Fibroblast of skin of left biceps (primary cell): ENCODE measurements around the gene OR5AP2.
"Not testable (repeated sequence)": the region's sequence is repeated elsewhere in the genome, so short reads cannot be mapped to it uniquely, and the experiment has no call there.

ENCODE experiments used
- DNase-seq, 2 experiments: peaks; one replicate each; pipeline ENCODE4 v3.0.0-alpha.2; 2013; ENCODE audit warnings: low read depth in 2 of 2

Gene OR5AP2

DNA sequence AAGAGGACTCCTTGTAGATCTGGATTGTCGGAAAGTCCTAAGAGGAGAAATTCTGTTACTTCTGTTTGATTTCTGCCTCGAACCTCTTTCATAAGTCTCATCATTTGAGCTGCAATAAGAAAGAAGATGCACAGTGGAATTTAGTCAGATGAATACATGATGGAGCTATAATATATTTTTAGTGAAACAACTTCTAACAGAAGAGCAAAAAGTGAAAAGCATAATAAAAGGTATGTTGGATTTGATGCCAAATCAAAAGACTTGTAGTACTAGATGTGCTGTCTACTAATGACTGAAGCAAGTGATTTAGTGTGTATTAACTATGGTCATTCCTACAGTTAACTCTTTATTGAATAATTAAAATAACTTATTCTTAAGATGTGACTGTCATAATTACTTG lies at the start of gene OR5AP2:
Gene OR5AP2, minus strand, starts transcription at position 101 of the 400 bp plus-strand sequence. Its CDS starts 0 bp downstream, at position 101.
- no peak for DNase-seq

DNA sequence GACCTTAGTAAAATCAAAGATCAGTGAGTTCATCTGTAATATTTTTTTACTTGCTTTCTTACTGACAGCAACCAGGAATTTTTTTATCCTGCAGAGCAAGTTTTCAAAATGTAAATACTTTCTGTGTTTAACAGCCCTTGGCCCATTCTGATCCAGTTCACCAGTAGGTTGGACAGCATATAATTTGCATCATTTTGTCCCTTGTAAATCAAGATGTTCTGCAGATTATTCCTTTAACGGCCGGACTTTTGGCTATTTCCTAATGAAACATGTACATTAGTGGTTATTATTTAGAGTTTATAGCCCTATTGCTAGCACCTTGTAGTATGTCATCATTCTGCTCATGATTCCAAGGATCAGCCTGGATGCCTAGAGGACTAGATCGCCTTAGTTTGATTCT lies 48.9 kb upstream of the OR5AP2 start:
- DNase-seq: not testable (repeated sequence)

DNA sequence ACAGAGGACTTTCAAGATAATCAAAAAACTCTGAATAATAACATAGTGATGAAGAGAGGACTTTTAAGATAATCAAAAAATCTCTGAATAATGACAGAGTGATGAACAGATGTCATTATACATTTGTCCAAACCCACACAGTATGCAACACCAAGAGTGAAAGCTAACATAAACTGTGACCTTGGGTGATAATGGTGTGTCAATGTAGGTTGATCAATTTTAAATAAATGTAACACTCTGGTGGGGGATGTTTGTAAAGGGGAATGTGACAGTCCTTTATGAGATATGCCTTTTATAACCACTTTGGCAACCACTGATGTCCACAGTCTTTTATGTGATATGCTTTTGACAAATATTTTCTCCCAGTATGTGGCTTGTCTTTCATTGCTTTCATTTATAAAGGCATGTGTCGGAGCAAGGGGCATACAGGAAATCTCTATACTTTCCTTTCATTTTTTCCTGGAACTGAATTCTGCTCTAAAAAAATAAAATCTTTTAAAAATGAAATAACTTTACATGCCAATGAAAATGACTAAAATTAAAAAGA lies 46.4 kb upstream of the OR5AP2 start:
- DNase-seq: no peak

DNA sequence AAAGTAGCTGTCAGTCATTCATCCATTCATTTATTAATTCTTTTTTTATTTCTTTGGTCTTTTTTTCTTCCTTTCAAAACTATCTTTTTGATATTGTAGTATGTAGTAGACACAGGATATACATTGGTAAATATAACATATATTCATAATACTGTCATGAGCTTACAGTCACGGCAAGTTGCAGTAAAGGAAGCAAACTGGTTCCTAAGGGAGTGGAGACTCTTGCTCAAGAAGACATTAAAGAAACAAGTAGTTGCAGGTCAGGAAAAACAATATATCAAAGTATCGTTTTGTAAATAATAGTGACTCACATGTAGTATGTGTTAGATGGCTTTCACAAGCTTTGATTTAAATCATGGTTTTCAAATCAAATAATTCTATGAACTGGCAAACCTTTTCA lies 28.7 kb upstream of the OR5AP2 start:
- no peak for DNase-seq

DNA sequence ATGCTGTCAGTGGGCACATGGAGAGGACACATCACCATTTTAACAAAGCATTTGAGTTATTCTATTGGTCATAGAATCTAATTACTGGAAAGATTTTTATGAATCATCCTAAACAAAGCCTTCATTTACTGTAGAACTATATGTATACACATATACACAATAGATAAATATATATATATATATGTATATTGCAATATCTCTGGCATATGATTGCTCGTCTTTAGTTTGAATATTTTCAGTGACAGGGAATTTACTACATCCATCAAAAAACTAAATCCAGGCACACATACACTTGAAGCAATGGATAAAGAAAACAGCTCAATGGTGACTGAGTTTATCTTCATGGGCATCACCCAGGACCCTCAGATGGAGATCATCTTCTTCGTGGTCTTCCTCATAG lies 21.1 kb upstream of the OR5AP2 start, which contains the start of gene OR5AR1:
Gene OR5AR1, plus strand, starts transcription at position 301 of the 400 bp plus-strand sequence. Its CDS starts 0 bp downstream, at position 301.
- no peak for DNase-seq

DNA sequence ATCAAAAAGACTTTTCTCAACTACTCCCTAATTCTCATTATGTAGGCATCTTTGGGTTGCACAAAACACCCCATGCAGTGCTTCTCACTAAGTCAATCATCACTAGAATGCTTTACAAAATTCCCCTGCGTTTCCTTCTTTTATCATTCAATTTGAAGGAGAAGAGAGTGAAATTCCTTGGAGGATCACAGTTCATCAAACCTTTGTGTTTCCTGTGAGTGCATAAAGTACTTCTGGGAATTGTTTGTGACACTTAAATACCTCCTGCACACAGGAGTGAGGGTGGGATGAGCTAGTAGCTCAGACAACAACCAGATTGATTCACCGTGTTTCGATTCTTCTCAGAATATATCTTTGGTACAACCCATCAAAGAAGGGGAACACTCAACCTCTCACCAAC lies 17.5 kb upstream of the OR5AP2 start:
- DNase-seq: no peak

DNA sequence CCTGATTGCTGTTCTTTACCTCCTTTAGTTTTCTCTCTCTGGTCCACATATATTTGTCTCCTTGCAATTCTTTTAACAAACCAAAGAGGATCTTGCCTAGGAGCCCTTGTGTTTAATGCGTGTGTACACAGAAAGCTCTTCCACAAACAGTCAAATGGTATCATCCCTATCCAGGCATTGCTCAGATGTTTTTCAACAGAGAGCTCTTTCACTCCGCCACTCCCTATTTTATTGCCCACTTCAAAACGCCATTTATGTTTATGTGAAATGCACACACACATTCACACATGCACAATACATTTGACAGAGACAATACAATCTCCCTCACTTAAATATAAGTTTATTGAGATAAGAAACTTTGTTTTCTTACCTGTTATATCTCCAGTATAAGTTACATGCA lies 4.7 kb downstream of the OR5AP2 start:
- no peak for DNase-seq

DNA sequence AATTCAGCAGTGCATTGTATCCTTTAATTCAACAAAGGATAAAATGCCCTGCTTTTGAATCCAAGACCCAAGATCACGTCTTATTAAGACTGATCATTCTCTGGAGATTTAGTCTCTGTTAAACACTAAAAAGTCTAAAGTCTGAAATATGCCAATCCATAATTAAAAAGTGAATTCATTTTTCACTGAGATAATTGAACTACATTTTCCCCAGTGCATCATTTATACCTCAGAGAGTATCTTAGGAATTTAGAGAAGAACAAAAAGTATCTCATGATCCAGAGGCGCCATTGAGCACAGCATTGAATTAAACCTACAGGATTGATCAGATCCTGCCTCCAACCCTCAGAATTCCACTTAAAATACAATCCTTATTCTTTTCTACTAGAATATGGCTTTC lies 5.4 kb downstream of the OR5AP2 start:
- DNase-seq: no peak

DNA sequence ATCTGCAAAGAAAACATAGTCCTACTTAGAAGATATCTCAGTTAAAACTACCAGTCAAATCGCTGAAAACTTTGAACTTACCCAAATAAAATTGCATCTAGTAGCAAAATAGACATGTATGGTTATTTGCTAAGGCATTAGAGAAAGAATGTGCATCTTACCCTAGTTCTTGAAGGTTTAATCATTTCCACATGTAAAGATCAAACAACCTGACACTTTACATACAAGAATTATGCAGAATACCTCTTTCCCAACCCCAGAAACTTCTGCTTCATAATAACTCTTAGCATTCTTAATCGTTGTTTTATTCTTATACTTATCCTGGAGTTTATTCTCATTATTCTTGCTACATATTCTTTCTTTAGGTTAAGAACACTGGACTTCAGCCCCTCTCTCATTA lies 9.9 kb downstream of the OR5AP2 start:
- DNase-seq: no peak

DNA sequence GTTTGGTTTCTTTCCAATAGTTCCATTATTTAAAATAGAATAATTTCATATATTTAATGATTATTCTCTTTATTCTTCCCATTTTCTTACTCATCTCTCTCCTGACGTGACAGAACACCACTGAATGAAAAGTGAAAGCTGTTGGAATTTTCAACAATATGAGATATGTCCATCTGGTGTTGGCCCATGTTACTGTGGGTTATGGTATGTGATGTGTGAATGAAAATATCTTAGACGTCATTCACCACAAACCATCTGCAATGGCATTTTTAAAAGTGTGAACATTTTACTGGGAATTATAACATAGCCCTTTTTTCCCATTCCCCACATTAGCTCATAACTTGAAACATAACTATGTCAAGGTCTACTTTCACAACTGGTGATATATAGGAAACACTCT lies 16.3 kb downstream of the OR5AP2 start:
- DNase-seq: no peak

DNA sequence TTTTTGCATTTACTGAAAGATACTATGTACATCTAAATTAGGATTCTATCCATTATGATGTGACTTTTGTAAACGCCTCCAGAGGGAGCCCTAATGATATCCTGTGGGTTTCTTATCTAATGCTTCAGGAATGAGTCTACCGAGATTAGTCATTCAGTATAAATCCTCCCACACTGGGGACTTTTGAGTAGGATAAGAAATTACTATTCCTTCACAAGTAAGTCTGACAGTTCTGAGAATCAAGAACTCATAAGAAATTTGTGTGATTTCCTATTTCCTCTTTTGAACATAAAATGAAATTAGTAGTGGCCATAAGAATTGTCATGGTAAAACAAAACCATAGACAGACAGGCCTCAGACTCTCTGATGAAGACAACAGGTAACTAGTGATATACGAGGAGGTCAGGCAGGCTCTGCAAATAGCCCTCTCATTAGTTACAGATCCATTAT lies 17.6 kb downstream of the OR5AP2 start:
- DNase-seq: no peak

DNA sequence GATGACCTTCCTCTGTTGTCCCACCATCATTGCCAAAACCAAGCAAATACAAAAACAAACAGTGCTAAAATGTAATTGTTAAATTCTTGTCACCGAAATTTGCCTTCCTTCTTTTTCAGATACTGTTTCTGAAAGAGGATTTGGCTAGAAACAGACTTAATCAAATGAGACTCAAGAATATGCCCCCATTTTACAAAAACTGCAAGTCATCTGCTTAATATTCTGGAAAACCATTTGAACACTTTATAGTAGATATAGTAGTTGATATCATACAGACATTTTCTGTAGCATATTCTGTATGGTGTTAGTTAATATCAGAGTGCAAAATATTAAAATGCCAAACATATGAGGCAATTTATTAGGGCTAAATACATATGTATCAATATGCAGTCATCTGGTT lies 31.1 kb downstream of the OR5AP2 start:
- no peak for DNase-seq

DNA sequence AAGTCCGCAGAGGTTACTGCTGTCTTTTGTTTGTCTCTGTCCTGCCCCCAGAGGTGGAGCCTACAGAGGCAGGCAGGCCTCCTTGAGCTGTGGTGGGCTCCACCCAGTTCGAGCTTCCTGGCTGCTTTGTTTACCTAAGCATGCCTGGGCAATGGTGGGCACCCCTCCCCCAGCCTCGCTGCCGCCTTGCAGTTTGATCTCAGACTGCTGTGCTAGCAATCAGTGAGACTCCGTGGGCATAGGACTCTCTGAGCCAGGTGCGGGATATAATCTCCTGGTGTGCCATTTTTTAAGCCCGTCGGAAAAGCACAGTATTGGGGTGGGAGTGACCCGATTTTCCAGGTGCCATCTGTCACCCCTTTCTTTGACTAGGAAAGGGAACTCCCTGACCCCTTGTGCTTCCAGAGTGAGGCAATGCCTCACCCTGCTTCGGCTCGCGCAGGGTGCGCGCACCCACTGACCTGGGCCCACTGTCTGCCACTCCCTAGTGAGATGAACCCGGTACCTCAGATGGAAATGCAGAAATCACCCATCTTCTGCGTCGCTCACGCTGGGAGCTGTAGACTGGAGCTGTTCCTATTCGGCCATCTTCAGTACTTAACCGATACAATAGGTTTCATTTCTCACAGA lies 50.0 kb downstream of the OR5AP2 start:
- not testable (repeated sequence) for DNase-seq
